ENCODE results near the gene PKP3.

Gene PKP3

GRCh38 chr11:444396-445144 lies 50.6 kb downstream of the PKP3 start:
- DNase-seq (ENCODE audit: low read depth) = no peak

- DNase-seq (ENCODE audit: low read depth) = no peak
Observed at GRCh38 chr11:445765-446588, 52.0 kb downstream of the PKP3 start.

GRCh38 chr11:446891-447290 lies 52.9 kb downstream of the PKP3 start:
- no peak for DNase-seq (ENCODE audit: low read depth)

- peak; percentile 93 for DNase-seq (ENCODE audit: low read depth)
Observed at GRCh38 chr11:447923-448731, 54.1 kb downstream of the PKP3 start.

GRCh38 chr11:449889-450808 lies 56.1 kb downstream of the PKP3 start, which contains the start of gene PTDSS2:
Gene PTDSS2, plus strand, starts transcription at chr11:450279. Its CDS starts 177 bp downstream, at chr11:450456.
- DNase-seq (ENCODE audit: low read depth) = peak; percentile 91

- peak; percentile 77 for DNase-seq (ENCODE audit: low read depth)
Observed at GRCh38 chr11:450809-451451, 56.9 kb downstream of the PKP3 start.

- DNase-seq (ENCODE audit: low read depth) = no peak
Observed at GRCh38 chr11:451738-452137, 57.7 kb downstream of the PKP3 start.

GRCh38 chr11:452203-452744 lies 58.3 kb downstream of the PKP3 start:
- no peak for DNase-seq (ENCODE audit: low read depth)

GRCh38 chr11:452916-453527 lies 59.0 kb downstream of the PKP3 start:
- DNase-seq (ENCODE audit: low read depth) = no peak

GRCh38 chr11:453564-453963 lies 59.6 kb downstream of the PKP3 start:
- DNase-seq (ENCODE audit: low read depth) = no peak

- no peak for DNase-seq (ENCODE audit: low read depth)
Observed at GRCh38 chr11:454043-454442, 60.0 kb downstream of the PKP3 start.

Measured in stimulated activated CD4-positive, alpha-beta T cell treated with anti-CD3 and anti-CD28 coated beads, Interleukin-2, amount 100 ng/mL, for 4 hours (primary cell).